Activated CD8-positive, alpha-beta memory T cell treated with anti-CD3 and anti-CD28 coated beads, Interleukin-2, amount 50 U/mL, for 24 hours (primary cell): ENCODE measurements around the gene VPS33B.

Source experiments
- DNase-seq: peaks from one replicate; pipeline ENCODE4 v3.0.0-alpha.2; 2020; ENCODE audit errors: extremely low read depth

The VPS33B gene

DNA sequence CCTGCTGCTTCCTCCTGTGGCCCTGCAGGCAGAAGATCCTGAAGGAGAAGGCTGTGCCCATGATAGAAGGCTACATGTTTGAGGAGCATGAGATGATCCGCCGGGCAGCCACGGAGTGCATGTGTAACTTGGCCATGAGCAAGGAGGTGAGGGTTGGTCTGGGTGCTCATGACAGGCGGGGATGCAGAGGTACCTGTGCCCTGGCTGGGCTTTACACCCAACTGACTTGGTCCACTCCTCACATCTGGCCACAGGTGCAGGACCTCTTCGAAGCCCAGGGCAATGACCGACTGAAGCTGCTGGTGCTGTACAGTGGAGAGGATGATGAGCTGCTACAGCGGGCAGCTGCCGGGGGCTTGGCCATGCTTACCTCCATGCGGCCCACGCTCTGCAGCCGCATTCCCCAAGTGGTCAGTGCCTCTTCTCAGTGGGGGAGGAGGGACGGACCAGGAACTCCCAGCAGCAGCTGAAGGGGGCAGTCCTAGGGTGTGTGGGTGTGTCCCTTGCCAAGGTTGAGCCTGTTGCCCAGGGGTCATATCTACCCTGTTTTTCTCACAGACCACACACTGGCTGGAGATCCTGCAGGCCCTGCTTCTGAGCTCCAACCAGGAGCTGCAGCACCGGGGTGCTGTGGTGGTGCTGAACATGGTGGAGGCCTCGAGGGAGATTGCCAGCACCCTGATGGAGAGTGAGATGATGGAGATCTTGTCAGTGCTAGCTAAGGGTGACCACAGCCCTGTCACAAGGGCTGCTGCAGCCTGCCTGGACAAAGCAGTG lies 69.3 kb downstream of the VPS33B start:
- no peak for DNase-seq

GRCh38 chr15:90950676-90951075 lies 71.7 kb downstream of the VPS33B start:
- no peak for DNase-seq

- DNase-seq, result no peak
Measured at GRCh38 chr15:90949979-90950675, 72.3 kb downstream of the VPS33B start.
